Sigmoid colon (tissue), 4 donors: ENCODE measurements around the gene CD28.

Source experiments
- CTCF ChIP-seq, 4 experiments: fragments of 450-650 bp in 3 of 4; fragments of 200-600 bp in 1 of 4; IDR thresholded peaks; one replicate each; pipeline ENCODE4 v1.5.1; 2016 to 2019; ENCODE audit warnings: antibody characterized with exemption in 4 of 4, mild to moderate bottlenecking in 3 of 4, moderate library complexity in 2 of 4
- EP300 ChIP-seq, 4 donors: sonication (generic); formaldehyde crosslinking; IDR thresholded peaks; one replicate each; pipeline ENCODE4 v1.6.1; 2017; ENCODE audit warnings: antibody characterized with exemption in 4 of 4
- POLR2A ChIP-seq, 2 donors: fragments of 450-650 bp; IDR thresholded peaks; one replicate each; pipeline ENCODE4 v1.6.1; 2016; ENCODE audit warnings: antibody characterized with exemption in 2 of 2, mild to moderate bottlenecking in 2 of 2, moderate library complexity in 2 of 2

DNA sequence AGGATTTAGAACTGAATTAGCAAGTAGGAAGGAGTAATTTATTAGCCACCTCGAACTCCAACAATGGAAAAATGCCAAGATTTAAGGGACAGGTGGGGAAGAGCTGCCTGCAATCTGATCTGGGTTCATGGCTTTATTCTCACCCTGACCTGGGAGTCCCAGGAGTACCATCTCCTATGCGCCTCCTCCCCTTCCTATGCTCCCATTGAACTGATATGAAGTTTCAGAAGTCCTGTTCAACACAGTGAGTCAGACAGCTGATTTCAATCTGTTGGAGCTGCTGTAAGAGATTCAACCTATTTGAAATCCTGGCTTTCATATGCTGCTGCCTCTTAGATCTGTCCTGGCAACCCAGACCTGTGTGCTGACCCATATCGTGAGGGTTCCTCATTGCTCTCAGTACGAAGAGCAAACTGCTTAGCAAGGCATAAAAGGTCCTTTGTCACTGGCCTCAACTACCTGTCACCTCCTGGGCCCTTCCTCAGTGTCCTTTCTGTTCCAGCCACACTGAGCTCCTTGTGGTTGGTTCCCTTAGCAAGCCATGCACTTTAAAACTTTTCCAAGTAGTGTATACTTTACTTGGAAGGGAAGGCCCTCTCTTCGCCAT, 15.9 kb upstream of the CD28 start:
- no peak for TF ChIP-seq CTCF (IDR thresholded peaks at IDR 0.05)
- no peak for TF ChIP-seq POLR2A (IDR thresholded peaks at IDR 0.05)
- no peak for TF ChIP-seq EP300 (IDR thresholded peaks at IDR 0.05)
